GM12878 (cell line): ENCODE results near the gene RUFY4.

ENCODE experiments used
- CREB1 ChIP-seq: IDR thresholded peaks from 2 replicates; pipeline ENCODE4 v1.6.1; 2012; ENCODE audit warnings: low read depth, mild to moderate bottlenecking, inconsistent platforms
- CTCF ChIP-seq, 3 experiments: IDR thresholded peaks in 2 of 3; conservative IDR thresholded peaks in 1 of 3; 2 replicates each; pipeline ENCODE4 v1.5.1; 2011; ENCODE audit warnings: low read depth in 3 of 3, low read length in 3 of 3, mild to moderate bottlenecking in 3 of 3, control low read depth in 2 of 3, moderate library complexity in 2 of 3, inconsistent platforms in 1 of 3, mixed read lengths in 1 of 3; ENCODE audit not compliant: control insufficient read depth in 2 of 3, insufficient read depth in 1 of 3; ENCODE audit errors: extremely low read depth in 1 of 3
- IKZF1 ChIP-seq: fragments of 450-650 bp; conservative IDR thresholded peaks from 2 replicates; pipeline ENCODE4 v1.6.1; 2017; ENCODE audit warnings: antibody characterized with exemption, mild to moderate bottlenecking

DNA sequence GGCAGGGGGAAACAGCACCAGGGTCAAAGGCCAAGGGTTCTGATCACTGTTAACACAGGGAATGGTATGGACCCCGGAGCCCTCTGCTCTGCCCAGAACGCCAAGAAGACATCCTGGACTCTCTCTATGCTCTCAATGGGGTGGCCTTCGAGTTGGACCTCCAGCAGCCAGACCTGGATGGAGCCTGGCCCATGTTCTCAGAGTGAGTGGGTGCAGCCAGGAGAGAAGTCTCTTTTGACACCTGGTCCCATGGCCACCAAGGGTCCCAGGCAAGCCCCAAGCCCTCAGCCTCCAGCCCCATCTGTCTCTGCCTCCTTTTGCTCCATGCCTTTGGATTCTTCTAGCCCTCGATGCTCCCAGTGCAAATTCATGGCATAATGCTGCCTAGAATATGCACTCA, 4.1 kb downstream of the RUFY4 start:
- no peak for TF ChIP-seq IKZF1
- no peak for TF ChIP-seq CTCF (IDR thresholded peaks at IDR 0.05 in 2 of 3, conservative IDR thresholded peaks at IDR 0.05 in 1 of 3; ENCODE audit: control insufficient read depth in 2 of 3, extremely low read depth in 1 of 3, insufficient read depth in 1 of 3, low read depth in 3 of 3, low read length in 3 of 3)
- TF ChIP-seq CREB1 = no peak
